ENCODE results near the gene NPFF.

The NPFF gene

GRCh38 chr12:53515291-53515680 lies 8.0 kb upstream of the NPFF start:
- in situ Hi-C loops (cut with MboI; ENCODE audit: low pct_unique_long_range_greater_than_20kb, low sequenced_read_pairs, unreplicated experiment), result no loop called here
- TF ChIP-seq CTCF (IDR thresholded peaks at IDR 0.05; ENCODE audit: extremely low read depth, insufficient read depth, missing control alignments), result no peak
- DNase-seq (ENCODE audit: low spot score), result no peak

DNA sequence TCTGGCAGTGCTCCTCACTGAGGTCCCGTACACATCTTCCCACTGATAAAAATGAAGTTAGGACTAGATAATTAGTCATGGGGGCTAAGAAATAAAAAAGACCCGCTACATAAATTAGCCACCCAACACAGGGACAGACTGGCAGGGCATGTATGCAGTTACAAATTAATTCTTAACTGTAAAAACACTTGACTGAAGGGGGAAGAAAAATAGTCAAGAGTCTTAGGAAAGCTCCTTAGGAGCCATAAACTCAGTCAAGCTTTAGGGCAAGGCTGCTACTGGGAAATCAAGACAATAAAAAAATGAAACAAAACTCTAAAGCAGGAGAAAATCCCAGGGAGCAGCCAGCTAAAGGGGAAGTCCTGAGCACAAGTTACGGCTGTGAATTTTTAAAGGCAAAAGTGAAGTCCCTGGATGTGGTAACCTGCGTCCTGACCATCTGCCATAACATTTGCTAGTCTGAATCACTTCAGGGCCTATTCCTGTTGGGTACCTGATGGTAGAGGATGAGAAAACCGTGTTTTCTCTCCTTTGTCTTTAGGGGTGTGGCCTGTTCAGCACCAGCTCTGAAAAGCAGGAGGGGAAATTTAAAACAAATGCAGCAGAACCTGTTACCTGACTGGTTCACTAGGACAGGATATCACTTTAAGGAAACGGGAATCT lies 7.5 kb upstream of the NPFF start:
- DNase-seq (ENCODE audit: low spot score), result no peak
- in situ Hi-C loops (cut with MboI; ENCODE audit: low pct_unique_long_range_greater_than_20kb, low sequenced_read_pairs, unreplicated experiment), result no loop called here
- TF ChIP-seq CTCF (IDR thresholded peaks at IDR 0.05; ENCODE audit: extremely low read depth, insufficient read depth, missing control alignments), result no peak

GRCh38 chr12:53513712-53514410 lies 6.6 kb upstream of the NPFF start:
- no peak for DNase-seq (ENCODE audit: low spot score)
- no peak for TF ChIP-seq CTCF (IDR thresholded peaks at IDR 0.05; ENCODE audit: extremely low read depth, insufficient read depth, missing control alignments)
- in situ Hi-C loops (cut with MboI; ENCODE audit: low pct_unique_long_range_greater_than_20kb, low sequenced_read_pairs, unreplicated experiment), result no loop called here

GRCh38 chr12:53510181-53510812 lies 3.0 kb upstream of the NPFF start:
- DNase-seq (ENCODE audit: low spot score), result no peak
- in situ Hi-C loops (cut with MboI; ENCODE audit: low pct_unique_long_range_greater_than_20kb, low sequenced_read_pairs, unreplicated experiment), result no loop called here
- TF ChIP-seq CTCF (IDR thresholded peaks at IDR 0.05; ENCODE audit: extremely low read depth, insufficient read depth, missing control alignments), result no peak

DNA sequence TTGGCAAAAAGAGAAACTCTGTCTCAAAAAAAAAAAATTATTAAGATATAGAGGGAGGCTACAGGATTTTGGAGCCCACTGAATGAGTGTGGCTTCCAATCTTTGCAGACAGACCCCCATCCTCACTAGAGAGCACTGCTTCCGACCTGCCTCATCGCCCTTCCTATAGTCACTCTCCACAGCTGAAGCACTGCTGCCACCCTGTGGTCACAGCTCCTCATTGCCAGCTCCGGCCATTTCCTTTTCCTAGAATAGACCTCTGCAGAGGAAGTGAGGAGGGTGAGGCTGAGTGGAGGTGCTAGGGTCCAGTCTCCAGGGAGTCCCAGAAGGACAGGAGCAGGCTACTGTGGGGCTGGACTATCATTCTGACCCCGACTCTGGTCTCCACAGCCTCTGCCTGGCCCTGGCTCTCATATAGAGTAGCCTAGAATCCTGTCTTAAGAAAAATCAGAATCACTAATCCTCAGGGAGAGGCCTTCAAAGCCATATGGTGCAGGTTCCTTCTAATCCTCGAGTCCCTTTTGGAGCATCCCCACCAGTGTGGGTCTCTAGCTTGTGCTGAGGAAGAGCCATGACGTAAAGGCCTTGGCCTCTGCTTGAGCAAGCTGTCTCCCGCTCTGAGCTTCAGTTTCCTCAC lies 1.4 kb upstream of the NPFF start:
- in situ Hi-C loops (cut with MboI; ENCODE audit: low pct_unique_long_range_greater_than_20kb, low sequenced_read_pairs, unreplicated experiment), result no loop called here
- peak; percentile 97 for TF ChIP-seq CTCF (IDR thresholded peaks at IDR 0.05; ENCODE audit: extremely low read depth, insufficient read depth, missing control alignments)
- DNase-seq (ENCODE audit: low spot score), result peak; percentile 81

- no peak for TF ChIP-seq CTCF (IDR thresholded peaks at IDR 0.05; ENCODE audit: extremely low read depth, insufficient read depth, missing control alignments)
- DNase-seq (ENCODE audit: low spot score), result no peak
- in situ Hi-C loops (cut with MboI; ENCODE audit: low pct_unique_long_range_greater_than_20kb, low sequenced_read_pairs, unreplicated experiment), result no loop called here
Observed at GRCh38 chr12:53507603-53507885, 260 bp upstream of the NPFF start.

All from GM13977 (cell line).